GM06990 (cell line): ENCODE measurements around the gene CCZ1.
"Not testable (repeated sequence)": the region's sequence is repeated elsewhere in the genome, so short reads cannot be mapped to it uniquely, and the experiment has no call there.

Experiments
- DNase-seq: peaks from one replicate; pipeline ENCODE4 v3.0.0-alpha.2; 2011; ENCODE audit not compliant: insufficient read length; ENCODE audit errors: extremely low read depth
- H3K27me3 ChIP-seq: replicated peaks from 2 replicates; pipeline ENCODE4 v1.6.0; 2011; ENCODE audit warnings: low read length; ENCODE audit not compliant: control insufficient read depth, insufficient read depth
- H3K36me3 ChIP-seq: 2 replicates; pipeline ENCODE4 v1.5.1; 2011; ENCODE audit warnings: low read length; ENCODE audit not compliant: control insufficient read depth, insufficient read depth
- H3K4me3 ChIP-seq: replicated peaks from 2 replicates; pipeline ENCODE4 v1.5.1; 2011; ENCODE audit warnings: low read depth, mild to moderate bottlenecking, control low read depth, low read length
- TF ChIP-seq, protein P1 (sequence below): IDR thresholded peaks from 2 replicates; pipeline ENCODE4 v1.5.1; 2011; ENCODE audit warnings: low read length, control low read depth, mild to moderate bottlenecking, inconsistent platforms; ENCODE audit not compliant: insufficient read depth, poor library complexity, severe bottlenecking

CCZ1 gene

DNA sequence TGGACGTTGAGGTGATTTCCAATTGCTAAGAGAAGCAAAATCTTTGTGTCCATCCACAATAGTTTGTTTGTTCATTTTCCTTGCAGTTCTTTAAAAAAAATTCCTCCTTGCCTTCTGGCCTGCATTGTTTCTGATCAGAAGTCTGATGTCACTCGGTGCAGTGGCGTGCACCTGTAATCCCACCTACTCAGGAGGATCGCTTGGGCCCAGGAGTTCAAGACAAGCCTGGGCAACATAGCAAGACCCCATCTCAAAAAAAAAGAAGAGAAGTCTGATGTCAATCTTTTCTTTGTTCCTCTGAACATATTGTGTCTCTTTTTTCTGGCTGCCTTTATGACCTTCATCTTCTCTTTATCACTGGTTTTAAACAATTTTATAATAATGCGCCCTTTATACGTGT, 31.5 kb upstream of the CCZ1 start:
- DNase-seq, result no peak
- H3K27me3 ChIP-seq, result no peaks in the 10 kb centered on the region
- H3K36me3 ChIP-seq, result no peaks in the 10 kb centered on the region
- H3K4me3 ChIP-seq, result no peak overlapping the region
- TF ChIP-seq, protein P1, sequence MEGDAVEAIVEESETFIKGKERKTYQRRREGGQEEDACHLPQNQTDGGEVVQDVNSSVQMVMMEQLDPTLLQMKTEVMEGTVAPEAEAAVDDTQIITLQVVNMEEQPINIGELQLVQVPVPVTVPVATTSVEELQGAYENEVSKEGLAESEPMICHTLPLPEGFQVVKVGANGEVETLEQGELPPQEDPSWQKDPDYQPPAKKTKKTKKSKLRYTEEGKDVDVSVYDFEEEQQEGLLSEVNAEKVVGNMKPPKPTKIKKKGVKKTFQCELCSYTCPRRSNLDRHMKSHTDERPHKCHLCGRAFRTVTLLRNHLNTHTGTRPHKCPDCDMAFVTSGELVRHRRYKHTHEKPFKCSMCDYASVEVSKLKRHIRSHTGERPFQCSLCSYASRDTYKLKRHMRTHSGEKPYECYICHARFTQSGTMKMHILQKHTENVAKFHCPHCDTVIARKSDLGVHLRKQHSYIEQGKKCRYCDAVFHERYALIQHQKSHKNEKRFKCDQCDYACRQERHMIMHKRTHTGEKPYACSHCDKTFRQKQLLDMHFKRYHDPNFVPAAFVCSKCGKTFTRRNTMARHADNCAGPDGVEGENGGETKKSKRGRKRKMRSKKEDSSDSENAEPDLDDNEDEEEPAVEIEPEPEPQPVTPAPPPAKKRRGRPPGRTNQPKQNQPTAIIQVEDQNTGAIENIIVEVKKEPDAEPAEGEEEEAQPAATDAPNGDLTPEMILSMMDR, result no peak

DNA sequence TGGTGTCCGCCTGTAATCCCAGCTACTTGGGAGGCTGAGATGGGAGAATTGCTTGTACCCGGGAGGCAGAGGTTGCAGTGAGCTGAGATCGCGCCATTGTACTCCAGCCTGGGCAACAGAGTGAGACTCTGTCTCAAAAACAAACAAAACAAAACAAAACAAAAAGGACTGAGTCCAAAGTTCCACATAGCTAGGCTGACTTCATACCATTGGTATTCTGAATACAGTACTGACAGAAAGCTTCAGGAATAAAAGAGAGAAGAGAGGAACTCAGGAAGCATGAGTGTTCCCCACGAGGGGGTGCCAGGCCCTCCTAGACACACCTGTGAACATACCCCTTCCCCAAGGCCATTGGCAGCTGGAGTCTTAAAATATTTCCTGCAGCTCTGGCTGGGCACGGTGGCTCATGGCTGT, 29.6 kb upstream of the CCZ1 start:
- DNase-seq, result not testable (repeated sequence)

DNA sequence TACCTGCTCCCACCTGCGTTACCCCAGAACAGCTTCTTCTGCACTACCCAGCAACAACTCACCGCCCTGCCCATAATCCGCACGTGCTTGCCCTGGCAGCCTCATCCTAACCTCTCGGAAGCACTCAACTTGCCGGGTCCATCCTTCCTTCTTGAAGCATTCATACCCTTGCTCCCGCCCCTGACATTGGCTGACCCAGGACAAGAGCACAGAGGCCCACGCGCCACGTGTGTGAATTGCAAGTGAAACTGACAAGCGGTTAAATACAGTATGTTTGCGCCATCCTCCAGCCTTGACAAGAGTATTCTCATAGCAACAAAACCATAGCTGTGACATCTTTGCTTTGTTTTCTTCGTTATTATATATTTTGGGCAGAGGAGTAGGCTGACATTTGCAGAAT, 28.8 kb upstream of the CCZ1 start:
- Histone ChIP-seq H3K36me3 (no peaks in the 10 kb centered on the region), H3K4me3 (no peak overlapping the region), H3K27me3 (no peaks in the 10 kb centered on the region)
- TF ChIP-seq, protein P1, result no peak
- DNase-seq, result no peak

More for the DNA sequence above, 29.6 kb upstream of the CCZ1 start:
- not testable (repeated sequence) for H3K36me3 ChIP-seq, H3K27me3 ChIP-seq, H3K4me3 ChIP-seq

DNA sequence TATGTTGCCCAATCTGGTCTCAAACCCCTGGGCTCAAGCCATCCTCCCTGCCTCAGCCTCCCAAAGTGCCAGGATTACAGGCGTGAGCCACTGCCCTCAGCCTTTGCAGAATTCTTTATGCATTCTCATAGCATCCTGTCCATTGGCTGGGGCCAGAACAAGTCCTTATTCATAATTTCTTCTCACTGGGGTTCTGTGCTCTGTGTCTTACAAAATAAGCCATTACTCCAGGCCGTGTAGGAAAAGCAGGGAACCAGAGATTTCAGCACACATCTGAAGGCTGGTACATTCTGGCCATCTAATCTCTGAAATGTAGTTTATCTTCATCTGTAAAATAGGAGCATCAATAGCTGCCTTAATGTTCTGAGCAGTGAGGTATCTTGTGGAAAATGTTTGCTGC, 28.2 kb upstream of the CCZ1 start:
- TF ChIP-seq, protein P1, result no peak
- DNase-seq, result no peak
- Histone ChIP-seq H3K27me3 (no peaks in the 10 kb centered on the region), H3K4me3 (no peak overlapping the region), H3K36me3 (no peaks in the 10 kb centered on the region)

DNA sequence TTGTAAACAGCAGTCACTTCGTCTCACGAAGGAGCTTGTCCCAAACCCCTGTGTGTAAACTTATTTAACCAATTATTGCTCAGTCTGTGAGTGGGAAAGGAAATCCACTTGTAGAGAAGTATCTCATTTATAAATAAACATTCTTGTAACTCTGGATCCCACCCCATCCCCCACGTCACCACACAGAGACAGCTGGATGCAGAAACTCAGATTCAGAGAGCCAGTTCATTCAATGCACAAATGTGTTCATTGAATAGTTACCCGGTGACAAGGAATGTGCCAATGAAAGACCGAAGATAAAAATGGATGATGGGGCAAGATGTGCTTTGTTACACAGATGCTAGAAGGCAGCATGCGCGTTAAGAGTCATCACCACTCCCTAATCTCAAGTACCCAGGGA, 26.2 kb upstream of the CCZ1 start:
- H3K4me3 ChIP-seq, result no peak overlapping the region
- TF ChIP-seq, protein P1, result no peak
- DNase-seq, result no peak

DNA sequence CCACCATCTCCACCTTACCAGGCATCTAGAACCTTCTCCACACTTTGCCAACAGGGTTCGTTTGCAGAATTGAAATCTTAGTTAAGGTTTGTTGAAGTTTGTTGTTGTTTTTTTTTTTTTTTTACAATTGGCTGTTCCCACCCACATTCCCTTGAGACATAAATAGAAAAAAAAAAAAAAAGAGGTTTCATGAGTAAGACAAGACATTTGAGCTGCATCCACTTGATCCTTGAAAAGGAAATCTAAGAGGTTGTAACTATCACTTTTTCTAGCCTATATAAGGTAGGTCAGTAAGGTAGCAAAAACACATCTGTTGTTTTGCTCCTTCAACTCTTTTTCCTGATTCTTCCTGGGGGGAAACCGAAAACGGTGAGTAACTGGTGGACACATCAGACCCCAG, 18.9 kb upstream of the CCZ1 start:
- DNase-seq, H3K4me3 ChIP-seq, H3K27me3 ChIP-seq, H3K36me3 ChIP-seq: not testable (repeated sequence)

More for the DNA sequence above, 26.2 kb upstream of the CCZ1 start:
- no peaks in the 10 kb centered on the region for H3K27me3 ChIP-seq
- no peaks in the 10 kb centered on the region for H3K36me3 ChIP-seq

DNA sequence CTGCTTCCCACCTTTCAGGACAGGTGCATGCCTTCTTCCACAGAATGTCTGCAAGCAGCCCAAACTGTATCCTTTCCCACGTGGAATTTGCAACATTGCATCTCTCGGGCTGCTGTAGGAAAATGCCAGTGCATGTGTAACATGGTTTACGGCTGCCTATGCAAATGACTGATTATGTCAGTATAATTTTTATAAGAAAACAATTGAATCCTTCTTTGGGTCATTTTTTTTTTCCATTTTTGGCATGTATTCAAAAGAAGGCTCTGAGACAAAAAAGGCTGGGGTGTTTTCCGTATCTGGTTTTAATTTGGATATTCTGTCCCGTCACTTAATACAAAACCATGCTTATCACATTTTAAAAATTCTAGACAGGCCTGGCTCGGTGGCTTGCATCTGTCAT, 18.4 kb upstream of the CCZ1 start:
- not testable (repeated sequence) for H3K27me3 ChIP-seq, DNase-seq, H3K36me3 ChIP-seq, H3K4me3 ChIP-seq

DNA sequence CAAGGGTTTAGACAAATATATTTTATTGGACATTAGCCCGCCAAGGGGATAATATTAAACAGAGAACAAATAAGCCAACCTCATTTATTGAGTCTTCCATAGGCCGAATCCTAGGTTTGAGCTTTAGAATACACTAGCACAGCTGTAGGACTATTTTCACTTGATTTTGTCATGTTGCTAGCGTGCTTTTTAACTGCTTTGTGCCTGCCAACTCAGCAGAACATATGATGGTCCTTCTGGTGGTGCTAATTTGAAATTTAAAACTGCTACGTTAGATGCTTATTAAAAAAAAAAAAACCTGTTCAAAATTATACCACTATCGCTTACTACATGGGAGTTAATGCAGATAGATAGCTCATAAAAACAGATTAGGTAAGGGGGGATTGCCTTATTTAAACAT, 14.1 kb upstream of the CCZ1 start:
- DNase-seq, H3K36me3 ChIP-seq, H3K27me3 ChIP-seq, H3K4me3 ChIP-seq: not testable (repeated sequence)

DNA sequence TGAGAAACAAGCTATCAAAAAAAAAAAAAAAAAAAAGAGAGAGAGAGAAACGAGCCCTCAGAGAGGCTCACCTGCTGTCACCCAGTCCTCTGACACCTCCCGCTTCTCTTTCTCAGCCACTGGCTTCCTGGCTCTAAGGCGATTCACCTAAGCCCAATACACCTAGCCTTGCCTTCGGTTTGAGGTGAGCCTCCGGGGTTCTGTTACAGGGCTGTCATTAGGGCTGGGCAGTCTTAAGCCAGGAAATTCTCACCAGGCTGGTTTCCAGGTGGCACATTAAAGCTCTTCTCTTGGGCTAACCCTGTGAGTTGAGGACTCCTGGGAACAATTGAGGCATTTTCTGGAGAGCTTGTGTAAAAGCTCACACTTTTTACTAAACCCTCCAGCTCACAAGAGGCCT, 10.5 kb upstream of the CCZ1 start:
- H3K36me3 ChIP-seq, H3K27me3 ChIP-seq, H3K4me3 ChIP-seq, DNase-seq: not testable (repeated sequence)

DNA sequence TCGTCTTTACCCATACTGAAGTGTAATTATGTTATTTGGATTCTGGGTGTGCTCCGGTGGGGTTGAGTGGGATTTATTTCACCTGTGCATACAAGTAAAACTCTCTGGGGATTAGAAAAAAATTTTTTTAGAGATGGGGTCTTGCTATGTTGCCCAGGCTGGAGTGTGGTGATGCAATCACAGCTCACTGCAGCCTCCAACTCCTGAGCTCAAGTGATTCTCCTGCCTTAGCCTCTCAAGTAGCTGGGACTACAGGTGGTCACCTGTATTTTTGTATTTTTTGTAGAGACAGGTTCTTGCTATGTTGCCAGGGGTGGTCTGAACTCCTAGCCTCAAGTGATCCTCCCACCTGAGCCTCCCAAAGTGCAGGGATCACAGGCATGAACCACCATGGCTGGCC, 8.3 kb upstream of the CCZ1 start:
- not testable (repeated sequence) for DNase-seq, H3K36me3 ChIP-seq, H3K4me3 ChIP-seq, H3K27me3 ChIP-seq
